ENCODE results near the gene NR6A1.

NR6A1 gene

GRCh38 chr9:124504530-124505005 is 266.5 kb downstream of the NR6A1 start:
- TF ChIP-seq CTCF (IDR thresholded peaks at IDR 0.05; ENCODE audit: low read depth, low read length), result no peak

GRCh38 chr9:124503713-124504529 is 267.2 kb downstream of the NR6A1 start:
- H3K4me3 ChIP-seq (ENCODE audit: low read depth, low read length), result no peak overlapping the region
- no peak for TF ChIP-seq CTCF (IDR thresholded peaks at IDR 0.05; ENCODE audit: low read depth, low read length)

More at GRCh38 chr9:124504530-124505005, 266.5 kb downstream of the NR6A1 start:
- H3K4me3 ChIP-seq (ENCODE audit: low read depth, low read length), result no peak overlapping the region

GRCh38 chr9:124502711-124503702 is 268.1 kb downstream of the NR6A1 start:
- H3K4me3 ChIP-seq (ENCODE audit: low read depth, low read length), result no peak overlapping the region
- TF ChIP-seq CTCF (IDR thresholded peaks at IDR 0.05; ENCODE audit: low read depth, low read length), result no peak

- H3K4me3 ChIP-seq (ENCODE audit: low read depth, low read length), result no peak overlapping the region
- no peak for TF ChIP-seq CTCF (IDR thresholded peaks at IDR 0.05; ENCODE audit: low read depth, low read length)
Measured at GRCh38 chr9:124501771-124502320, 269.3 kb downstream of the NR6A1 start.

- H3K4me3 ChIP-seq (ENCODE audit: low read depth, low read length), result no peak overlapping the region
- TF ChIP-seq CTCF (IDR thresholded peaks at IDR 0.05; ENCODE audit: low read depth, low read length), result no peak
Measured at GRCh38 chr9:124500796-124501611, 270.1 kb downstream of the NR6A1 start.

- TF ChIP-seq CTCF (IDR thresholded peaks at IDR 0.05; ENCODE audit: low read depth, low read length), result no peak
- H3K4me3 ChIP-seq (ENCODE audit: low read depth, low read length), result no peak overlapping the region
Measured at GRCh38 chr9:124500028-124500795, 270.9 kb downstream of the NR6A1 start.
